HG02870 (cell line): Measurements from ENCODE around the gene ZCCHC8.
"Not testable (repeated sequence)": the region's sequence is repeated elsewhere in the genome, so short reads cannot be mapped to it uniquely, and the experiment has no call there.

Experiments used
- ATAC-seq: cut with Tn5 transposase; IDR thresholded peaks from one replicate; pipeline ENCODE4 v1.9.1; 2021; ENCODE audit warnings: mild to moderate bottlenecking, moderate library complexity; ENCODE audit not compliant: unreplicated experiment

The ZCCHC8 gene

GRCh38 chr12:122513028-122513427 lies 12.3 kb upstream of the ZCCHC8 start:
- not testable (repeated sequence) for ATAC-seq

DNA sequence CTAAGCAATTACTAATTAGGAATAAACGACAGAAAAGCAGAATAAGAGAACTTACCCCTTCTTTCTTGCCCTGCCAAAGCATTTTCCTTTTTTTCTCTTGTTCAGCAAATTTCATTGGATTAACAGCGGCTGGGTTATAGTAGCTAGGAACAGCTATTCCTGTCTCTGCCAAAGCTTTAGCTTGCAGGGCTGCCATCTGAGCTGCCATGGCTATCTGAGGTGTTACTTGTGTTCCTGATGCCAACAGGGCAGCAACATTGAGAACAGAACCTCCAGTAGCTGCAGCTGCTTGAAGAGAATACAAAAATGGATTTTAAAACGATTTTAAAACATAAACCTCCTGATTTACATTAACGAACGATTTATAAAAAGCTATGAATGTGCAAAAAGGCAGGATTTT lies 7.4 kb upstream of the ZCCHC8 start:
- ATAC-seq: no peak

- no peak for ATAC-seq
Measured at GRCh38 chr12:122506393-122506938, 5.7 kb upstream of the ZCCHC8 start.

DNA sequence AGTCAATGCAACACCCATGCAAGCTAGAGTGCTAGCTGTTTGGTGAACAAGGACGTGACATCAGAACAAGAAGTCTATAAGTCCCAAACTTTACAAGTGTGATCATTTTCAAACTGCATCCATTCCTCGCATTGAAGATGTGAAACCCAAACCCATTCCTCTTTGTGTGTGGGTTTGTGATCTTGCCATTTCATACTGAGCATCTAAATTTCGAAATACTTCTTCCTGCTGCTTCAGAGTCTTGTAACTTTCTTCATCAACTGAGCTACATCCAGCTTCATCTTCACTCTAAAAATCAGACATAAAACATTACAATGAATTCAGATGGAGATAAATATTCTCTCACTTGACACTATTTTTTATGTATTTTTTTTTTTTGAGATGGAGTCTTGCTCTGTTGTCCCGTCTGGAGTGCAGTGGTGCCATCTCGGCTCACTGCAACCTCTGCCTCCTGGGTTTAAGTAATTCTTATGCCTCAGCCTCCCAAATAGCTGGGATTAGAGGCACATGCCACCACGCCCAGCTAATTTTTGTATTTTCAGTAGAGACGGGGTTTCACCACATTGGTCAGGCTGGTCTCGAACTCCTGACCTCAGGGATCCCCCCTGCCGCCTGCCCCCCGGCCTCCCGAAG lies 4.8 kb upstream of the ZCCHC8 start:
- ATAC-seq: no peak

DNA sequence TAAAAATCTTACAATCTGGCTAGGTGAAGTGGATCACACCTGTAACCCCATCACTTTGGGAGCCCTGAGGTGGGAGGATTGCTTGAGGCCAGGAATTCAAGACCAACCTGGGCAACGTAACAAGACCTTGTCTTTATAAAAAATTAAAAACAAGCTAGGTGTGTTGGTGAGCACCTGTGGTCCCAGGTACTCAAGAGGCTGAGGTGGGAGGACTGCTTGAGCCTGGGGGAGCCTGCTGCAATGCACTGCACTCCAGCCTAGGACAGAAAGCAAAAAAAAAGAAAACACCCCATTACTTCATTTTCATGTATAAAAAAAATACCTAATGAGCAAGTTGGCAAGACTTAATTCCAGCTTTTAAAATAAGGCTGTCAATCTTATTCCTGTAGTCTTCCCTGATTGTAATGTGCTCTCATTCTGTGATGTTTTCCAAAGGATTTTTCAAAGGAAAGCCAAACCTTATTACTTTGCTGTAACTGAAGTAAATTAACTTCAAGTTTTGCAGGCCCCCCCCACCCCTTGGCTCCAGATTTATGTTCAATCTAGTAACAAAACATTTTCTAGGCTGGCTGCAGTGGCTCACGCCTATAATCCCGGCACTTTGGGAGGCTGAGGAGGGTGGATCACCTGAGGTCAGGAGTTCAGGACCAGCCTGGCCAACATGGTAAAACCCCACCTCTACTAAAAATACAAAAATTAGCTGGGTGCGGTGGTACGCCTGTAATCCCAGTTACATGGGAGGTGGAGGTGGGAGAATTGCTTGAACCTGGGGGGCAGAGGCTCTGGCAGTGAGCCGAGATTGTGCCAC lies 3.3 kb upstream of the ZCCHC8 start:
- ATAC-seq: no peak

GRCh38 chr12:122503147-122503751 lies 2.5 kb upstream of the ZCCHC8 start:
- ATAC-seq: no peak

- no peak for ATAC-seq
Measured at GRCh38 chr12:122501489-122501989, 807 bp upstream of the ZCCHC8 start.

DNA sequence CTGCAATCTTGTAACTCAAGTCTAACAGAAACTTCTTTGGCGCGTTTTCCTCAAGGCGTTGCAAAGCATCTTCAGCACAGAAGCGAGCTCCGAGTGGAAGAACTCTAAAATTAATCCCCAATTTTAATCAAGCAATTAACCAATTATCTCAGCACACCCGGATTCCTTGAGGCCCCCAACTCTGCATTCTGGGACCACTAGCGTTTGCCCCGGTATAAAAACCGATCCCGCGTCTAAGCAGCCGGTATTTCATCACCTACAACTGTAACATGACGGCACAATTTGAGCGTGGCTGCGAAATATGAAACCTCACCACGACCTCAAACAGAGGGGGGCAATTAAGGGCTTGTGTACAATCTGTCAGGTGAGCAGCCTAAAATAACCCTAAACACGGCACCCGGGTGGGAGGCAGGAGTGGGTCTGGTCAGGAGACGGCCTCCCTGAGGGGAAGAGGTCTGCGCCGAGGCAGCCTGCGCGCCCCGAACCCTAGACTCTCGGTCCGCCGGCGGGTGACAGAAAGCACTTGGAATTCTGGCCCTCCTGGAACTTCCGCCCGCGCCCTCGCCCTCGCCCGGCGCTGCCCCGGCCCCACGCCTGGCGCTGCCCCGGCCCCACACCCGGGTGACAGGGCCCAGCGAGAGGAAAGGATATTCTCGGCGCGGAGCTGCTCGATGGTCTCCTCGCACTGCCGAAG lies 594 bp downstream of the ZCCHC8 start:
- peak; percentile 19 for ATAC-seq

GRCh38 chr12:122495258-122495657 lies 5.5 kb downstream of the ZCCHC8 start:
- ATAC-seq: no peak

- not testable (repeated sequence) for ATAC-seq
Measured at GRCh38 chr12:122493222-122493621, 7.5 kb downstream of the ZCCHC8 start.

GRCh38 chr12:122491991-122492390 lies 8.7 kb downstream of the ZCCHC8 start:
- no peak for ATAC-seq

GRCh38 chr12:122489038-122489437 lies 11.7 kb downstream of the ZCCHC8 start:
- no peak for ATAC-seq

- not testable (repeated sequence) for ATAC-seq
Measured at GRCh38 chr12:122487807-122488206, 12.9 kb downstream of the ZCCHC8 start.

DNA sequence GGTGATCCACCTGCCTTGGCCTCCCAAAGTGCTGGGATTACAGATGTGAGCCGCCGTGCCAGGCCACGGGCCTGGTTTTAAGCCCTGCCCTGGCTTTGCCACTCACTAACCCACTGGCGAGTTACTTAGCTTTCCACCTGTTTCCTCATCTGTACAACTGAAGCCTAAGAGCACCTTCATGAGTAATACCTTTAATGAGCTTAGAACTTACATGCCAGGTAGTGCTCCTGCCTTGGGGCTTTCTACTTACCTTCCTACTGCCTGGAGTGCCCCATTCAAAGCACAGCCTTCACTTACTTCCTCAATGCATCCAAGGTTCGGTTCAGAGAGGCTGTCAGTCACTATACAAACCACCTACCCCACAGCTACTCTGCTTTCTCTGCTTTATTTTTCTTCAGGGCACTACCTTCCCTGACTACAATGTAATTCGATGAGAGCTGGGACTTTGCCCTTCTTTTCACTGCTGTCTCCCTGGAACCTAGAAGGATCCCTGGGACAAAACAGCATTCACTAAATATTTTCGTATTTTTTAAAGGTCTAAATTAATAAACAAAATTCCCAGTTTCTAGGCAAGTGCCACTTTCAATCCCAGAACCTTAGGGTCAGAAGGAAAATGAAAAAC lies 13.8 kb downstream of the ZCCHC8 start:
- no peak for ATAC-seq

DNA sequence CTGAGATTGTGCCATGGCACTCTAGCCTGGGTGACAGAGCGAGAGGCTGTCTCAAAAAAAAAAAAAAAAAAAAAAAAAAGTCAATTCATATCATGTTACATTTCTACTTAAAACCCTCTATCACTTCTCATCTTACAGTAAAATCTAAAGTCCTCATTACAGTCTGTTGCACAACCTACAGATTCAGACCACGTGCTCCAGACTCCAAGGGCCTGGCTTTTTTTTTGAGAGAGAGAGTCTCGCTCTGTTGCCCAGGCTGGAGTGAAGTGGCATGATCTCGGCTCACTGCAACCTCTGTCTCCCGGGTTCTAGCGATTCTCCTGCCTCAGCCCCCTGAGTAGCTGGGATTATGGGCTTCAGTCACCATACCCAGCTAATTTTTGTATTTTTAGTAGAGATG lies 14.4 kb downstream of the ZCCHC8 start:
- ATAC-seq: not testable (repeated sequence)

DNA sequence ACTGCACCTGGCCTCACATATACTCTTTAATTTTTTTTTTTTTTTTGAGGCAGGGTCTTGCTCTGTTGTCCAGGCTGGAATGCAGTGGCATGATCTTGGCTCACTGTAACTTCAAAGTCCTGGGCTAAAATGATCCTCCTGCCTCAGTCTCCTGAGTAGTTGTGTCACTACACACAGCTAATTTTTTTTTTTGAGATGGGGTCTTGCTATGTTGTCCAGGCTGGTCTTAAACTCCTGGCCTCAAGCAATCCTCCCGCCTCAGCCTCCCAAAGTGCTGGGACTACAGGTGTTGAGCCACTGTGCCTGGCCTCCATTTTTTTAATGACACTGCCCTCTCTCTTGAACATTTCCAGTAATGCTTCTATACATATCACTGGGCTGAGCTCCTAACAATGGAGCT lies 16.3 kb downstream of the ZCCHC8 start:
- ATAC-seq: not testable (repeated sequence)

DNA sequence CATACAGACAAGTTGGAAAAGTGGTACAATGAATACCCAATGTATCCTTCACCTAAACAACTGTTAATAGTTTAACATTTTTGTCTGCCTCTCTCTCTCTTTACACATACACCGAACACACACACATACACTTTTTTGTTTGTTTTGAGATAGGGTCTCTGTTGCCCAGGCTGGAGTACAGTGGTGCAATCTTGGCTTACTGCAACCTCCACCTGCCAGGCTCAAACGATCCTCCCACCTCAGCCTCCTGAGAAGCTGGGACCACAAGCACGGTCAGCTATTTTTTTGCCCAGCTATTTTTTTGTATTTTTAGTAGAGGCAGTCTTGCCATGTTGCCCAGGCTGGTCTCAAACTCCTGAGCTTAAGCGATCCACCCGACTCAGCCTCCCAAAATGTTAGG lies 16.8 kb downstream of the ZCCHC8 start:
- ATAC-seq: no peak

DNA sequence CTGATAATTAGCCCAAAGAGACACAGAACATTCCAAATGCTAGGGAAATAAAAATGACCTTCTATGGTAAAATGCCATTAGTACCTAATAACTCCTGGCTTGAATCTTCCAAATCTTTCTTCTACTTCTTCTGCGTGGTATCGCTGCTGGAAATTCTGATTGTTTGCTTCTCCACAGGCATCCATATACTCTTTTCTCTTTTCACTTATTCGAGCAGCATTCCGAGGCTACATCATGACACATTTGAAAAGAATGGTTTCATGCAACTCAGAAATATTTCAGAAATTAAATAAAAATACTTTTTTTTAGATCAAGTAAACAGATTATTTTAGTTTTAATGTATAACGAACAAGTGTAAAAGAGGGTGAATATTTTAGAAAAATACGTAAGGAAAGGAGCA lies 18.9 kb downstream of the ZCCHC8 start:
- ATAC-seq: no peak

DNA sequence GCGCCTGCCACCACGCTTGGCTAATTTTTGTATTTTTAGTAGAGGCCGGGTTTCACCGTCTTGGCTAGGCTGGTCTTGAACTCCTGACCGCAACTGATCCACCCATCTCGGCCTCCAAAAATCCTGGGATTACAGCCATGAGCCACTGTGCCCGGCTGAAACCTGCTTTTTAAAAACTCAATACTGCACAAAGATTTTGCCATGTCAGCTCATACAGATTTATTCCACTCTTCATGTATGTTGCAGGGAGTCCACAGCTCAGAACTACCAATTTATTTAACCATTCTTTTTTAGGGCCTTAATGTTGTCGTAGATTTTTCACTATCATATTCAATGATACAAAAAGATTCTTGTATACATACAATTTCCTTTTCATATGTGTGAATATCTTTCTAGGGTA lies 20.0 kb downstream of the ZCCHC8 start:
- ATAC-seq: no peak

- no peak for ATAC-seq
Measured at GRCh38 chr12:122474324-122474716, 26.4 kb downstream of the ZCCHC8 start.
